Measurements from ENCODE around the gene PRR3.

Gene PRR3

GRCh38 chr6:30612213-30612612 is 55.1 kb downstream of the PRR3 start:
- no peak for DNase-seq (ENCODE audit: low read depth in 2 of 2)

GRCh38 chr6:30612687-30613248 is 55.7 kb downstream of the PRR3 start:
- no peak for DNase-seq (ENCODE audit: low read depth in 2 of 2)
